ENCODE results near the gene TMEM69. TPM values are rescaled to one million over a fixed set of nuclear protein-coding genes. Genes with fewer than 3 reads are reported as not detected.

TMEM69 gene
- total RNA-seq, result 23.8 and 25.6 TPM in 2 replicates
- 46.1 and 56.2 TPM in 2 replicates for polyA plus RNA-seq
- 45.2 and 48.9 TPM in 2 replicates for polyA plus RNA-seq (2011; cell fraction: cytosol; rRNA removed)
- 20.4 and 22.2 TPM in 2 replicates for polyA plus RNA-seq (2011; cell fraction: nucleus; rRNA removed)
- polyA plus RNA-seq (2012), result 24.0 and 32.1 TPM in 2 replicates
- 47.9 and 56.3 TPM in 2 replicates for polyA minus RNA-seq
- polyA minus RNA-seq (2011; cell fraction: cytosol; rRNA and poly(A)+ RNA removed), result 22.6 TPM
- polyA minus RNA-seq (2011; cell fraction: nucleus; rRNA and poly(A)+ RNA removed), result 16.7 and 24.2 TPM in 2 replicates
- Bru-seq, nascent RNA, result percentile 84 among the genes with signal in this experiment
- percentile 78 among the genes with signal in this experiment for BruChase-seq, experiment 1, labeled RNA remaining after a 6-hour chase
- percentile 77 among the genes with signal in this experiment for BruChase-seq, experiment 2, labeled RNA remaining after a 2-hour chase
- long read RNA-seq, transcript TMEM69-201 (3 exons, 2,439 nt), result major isoform, 36 of 51 reads
- long read RNA-seq, partial matches to known transcripts, result 0 of 51 reads
- long read RNA-seq, other reads (novel, unspliced or antisense), result 12 of 51 reads

- H3K79me2 ChIP-seq (ENCODE audit: control insufficient read depth, insufficient read depth, low read length), result peaks cover 63% of the 10 kb centered on the region
- intact Hi-C loops (cut with micrococcal nuclease), result loop anchor here (1.0 to 10.0 kb wide), 7 partner anchors 71 to 883 kb away; partner anchors contain the start of genes BTBD19, DYNLT4, MAST2 and MUTYH
- POLR2A ChIA-PET, result interaction anchor here (0.6 to 2.6 kb wide), 4 partner anchors 59 to 167 kb away, joined by 4 to 9 read pairs (median 5); partner anchors contain the start of genes NASP and PRDX1
- H2AFZ ChIP-seq (ENCODE audit: low read depth, low read length), result peak within 1 kb of the TSS; percentile 95
- peaks cover 22% of the 10 kb centered on the region for H3K4me1 ChIP-seq (ENCODE audit: control insufficient read depth, extremely low read depth, insufficient read depth, low read length)
- peak within 1 kb of the TSS; percentile 94 for H3K9ac ChIP-seq (replicated peaks; ENCODE audit: extremely low read depth, insufficient read depth, low read length)
- TF ChIP-seq GATA2 (IDR thresholded peaks at IDR 0.05; ENCODE audit: insufficient read depth, insufficient read length, low read depth, low read length), result no peak
- TF ChIP-seq POLR2AphosphoS5 (IDR thresholded peaks at IDR 0.05; ENCODE audit: insufficient read depth, low read depth, low read length), result peak; percentile 74
- TF ChIP-seq JUN (IDR thresholded peaks at IDR 0.05; ENCODE audit: borderline replicate concordance, insufficient read depth, insufficient read length, low read depth), result no peak
- TF ChIP-seq CTCF (IDR thresholded peaks at IDR 0.05; ENCODE audit: extremely low read depth in 1 of 2, insufficient read depth in 1 of 2, low read depth in 1 of 2, low read length in 2 of 2), result no peak
- no peak for TF ChIP-seq EZH2 (IDR thresholded peaks at IDR 0.05; ENCODE audit: borderline replicate concordance, low read depth, low read length, severe bottlenecking)
- TF ChIP-seq FOS (IDR thresholded peaks at IDR 0.05; ENCODE audit: borderline replicate concordance, insufficient read depth, low read length), result no peak
- TF ChIP-seq POLR2A (IDR thresholded peaks at IDR 0.05; ENCODE audit: low read depth, low read length), result peak; percentile 77
- no peak for TF ChIP-seq MAX (IDR thresholded peaks at IDR 0.05; ENCODE audit: insufficient read depth, insufficient read length)
- TF ChIP-seq MYC (IDR thresholded peaks at IDR 0.05; ENCODE audit: low read depth, low read length), result no peak
- H3K4me3 ChIP-seq (replicated peaks in 1 of 3; ENCODE audit: insufficient read depth in 1 of 3, low read depth in 1 of 3, low read length in 3 of 3), result peak within 1 kb of the TSS; percentile 77 to 98 (median 92)
- peak; percentile 90 for DNase-seq (ENCODE audit: low read depth, low spot score)
- no peaks in the 10 kb centered on the region for H4K20me1 ChIP-seq (replicated peaks; ENCODE audit: control insufficient read depth, extremely low read depth, insufficient read depth, low read length)
- no TSS peak for BruUV-seq (replicated peaks)
- peaks cover 0 to 2% of the 10 kb centered on the region in 2 experiments for H3K36me3 ChIP-seq (ENCODE audit: control insufficient read depth in 2 of 2, extremely low read depth in 1 of 2, insufficient read depth in 2 of 2, low read length in 2 of 2)
- H3K9me3 ChIP-seq (replicated peaks; ENCODE audit: control insufficient read depth, insufficient read depth, low read length), result no peaks in the 10 kb centered on the region
- no peaks in the 10 kb centered on the region for H3K9me1 ChIP-seq (replicated peaks; ENCODE audit: control insufficient read depth, extremely low read depth, insufficient read depth, low read length)
- no peaks in the 10 kb centered on the region for H3K27me3 ChIP-seq (ENCODE audit: control insufficient read depth in 2 of 2, insufficient read depth in 2 of 2, low read length in 2 of 2)
- peak within 1 kb of the TSS; percentile 93 for H3K4me2 ChIP-seq (ENCODE audit: insufficient read depth, low read length)
- dilution Hi-C loops (cut with MboI; ENCODE audit: extremely low pct_ligation_motif_present, low sequenced_read_pairs), result no loop called here
- peak; percentile 90 for FAIRE-seq
- CTCF ChIA-PET, result interaction anchor here (0.7 to 1.9 kb wide), 3 partner anchors 11 to 194 kb away, joined by 3 to 8 read pairs (median 4); no protein-coding TSS in a partner anchor
- peak within 1 kb of the TSS; percentile 80 for H3K27ac ChIP-seq (ENCODE audit: insufficient read depth, low read depth, low read length)
These were observed at the start of gene TMEM69 for GRCh38 chr1:45687754-45688740. Gene TMEM69, plus strand, starts transcription at chr1:45688181. Its CDS starts 2,888 bp downstream, at chr1:45691069.

Data from endothelial cell of umbilical vein (primary cell).